PC-3 (cell line): ENCODE measurements around the gene BUD13.

Experiments used
- EZH2 ChIP-seq: fragments of 300-600 bp; sonication (generic); IDR thresholded peaks from one replicate; pipeline ENCODE4 v1.6.1; 2017; ENCODE audit warnings: antibody characterized with exemption, mild to moderate bottlenecking, low read length; ENCODE audit not compliant: unreplicated experiment
- EZH2phosphoT487 ChIP-seq: fragments of 300-600 bp; sonication (generic); IDR thresholded peaks from 2 replicates; pipeline ENCODE4 v1.6.1; 2018; ENCODE audit warnings: mild to moderate bottlenecking, antibody characterized with exemption, low read length, borderline replicate concordance
- TF ChIP-seq, protein P1 (sequence below): fragments of 300-600 bp; sonication (generic); conservative IDR thresholded peaks from 2 replicates; pipeline ENCODE4 v1.5.1; 2017; ENCODE audit warnings: antibody characterized with exemption, low read depth, mild to moderate bottlenecking, low read length

DNA sequence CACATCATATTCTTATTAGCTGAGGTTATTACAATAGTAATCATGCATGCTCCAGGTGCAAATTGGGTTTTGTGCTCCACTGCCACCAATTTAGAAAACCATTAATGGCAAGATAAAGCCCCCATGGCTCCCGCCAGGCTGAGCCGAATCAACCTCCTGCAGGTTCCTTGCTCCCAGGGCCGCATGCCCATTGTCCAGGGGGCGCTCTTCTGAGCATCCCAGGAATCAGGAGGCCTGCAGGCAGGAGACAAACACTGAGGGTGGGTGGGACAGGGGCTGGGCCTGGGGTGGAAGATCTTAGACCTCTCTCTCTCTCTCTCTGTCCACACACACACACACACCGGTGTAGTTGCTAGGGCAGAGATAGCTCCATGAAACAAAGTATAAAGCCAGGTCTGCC lies 57.4 kb downstream of the BUD13 start:
- TF ChIP-seq, protein P1, sequence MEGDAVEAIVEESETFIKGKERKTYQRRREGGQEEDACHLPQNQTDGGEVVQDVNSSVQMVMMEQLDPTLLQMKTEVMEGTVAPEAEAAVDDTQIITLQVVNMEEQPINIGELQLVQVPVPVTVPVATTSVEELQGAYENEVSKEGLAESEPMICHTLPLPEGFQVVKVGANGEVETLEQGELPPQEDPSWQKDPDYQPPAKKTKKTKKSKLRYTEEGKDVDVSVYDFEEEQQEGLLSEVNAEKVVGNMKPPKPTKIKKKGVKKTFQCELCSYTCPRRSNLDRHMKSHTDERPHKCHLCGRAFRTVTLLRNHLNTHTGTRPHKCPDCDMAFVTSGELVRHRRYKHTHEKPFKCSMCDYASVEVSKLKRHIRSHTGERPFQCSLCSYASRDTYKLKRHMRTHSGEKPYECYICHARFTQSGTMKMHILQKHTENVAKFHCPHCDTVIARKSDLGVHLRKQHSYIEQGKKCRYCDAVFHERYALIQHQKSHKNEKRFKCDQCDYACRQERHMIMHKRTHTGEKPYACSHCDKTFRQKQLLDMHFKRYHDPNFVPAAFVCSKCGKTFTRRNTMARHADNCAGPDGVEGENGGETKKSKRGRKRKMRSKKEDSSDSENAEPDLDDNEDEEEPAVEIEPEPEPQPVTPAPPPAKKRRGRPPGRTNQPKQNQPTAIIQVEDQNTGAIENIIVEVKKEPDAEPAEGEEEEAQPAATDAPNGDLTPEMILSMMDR = peak; percentile 41
- no peak for TF ChIP-seq EZH2
- no peak for TF ChIP-seq EZH2phosphoT487
